Activated effector memory CD4-positive, alpha-beta T cell treated with anti-CD3 and anti-CD28 coated beads, Interleukin-2, amount 50 U/mL, for 16 hours (primary cell): ENCODE results near the gene ATXN7.
A peak's percentile ranks its signal among the peaks of the same experiment; 100 is the strongest.

Experiments
- DNase-seq: peaks from one replicate; pipeline ENCODE4 v3.0.0-alpha.2; 2020

The ATXN7 gene

DNA sequence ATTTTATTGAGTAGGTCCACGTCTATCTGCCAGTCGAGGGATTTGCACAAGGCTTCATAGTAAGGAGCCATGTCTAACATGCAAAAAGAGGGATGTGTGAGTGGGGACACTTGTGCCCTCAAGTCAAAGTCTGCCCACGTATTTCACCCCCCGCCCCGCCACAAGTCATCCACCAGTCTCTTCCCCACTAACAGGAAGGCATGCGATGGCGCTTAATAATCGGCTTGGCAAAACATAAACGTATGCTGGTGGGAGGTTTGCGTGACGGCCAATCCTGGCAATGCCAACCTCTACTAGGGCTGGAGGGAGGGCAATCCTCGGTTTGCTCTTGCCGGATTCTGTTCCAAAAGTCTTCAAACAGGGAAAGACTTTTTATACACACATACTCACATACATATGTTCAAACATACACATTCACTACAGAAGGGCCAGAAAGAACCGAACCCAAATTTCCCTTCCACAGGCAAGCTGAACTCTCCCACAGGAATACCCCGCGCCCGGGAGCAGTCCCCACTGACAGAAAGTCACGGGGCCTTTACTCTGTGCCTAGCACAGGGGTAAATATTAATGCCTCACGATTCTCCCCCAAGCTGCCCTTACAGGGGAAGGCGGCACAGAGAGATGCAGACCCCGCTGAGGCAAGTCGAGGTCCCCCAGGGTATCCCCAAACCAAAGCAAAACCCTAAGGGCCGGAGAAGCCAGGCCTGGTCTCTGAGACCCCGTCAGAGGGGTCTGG is 159.0 kb downstream of the ATXN7 start:
- peak; percentile 71 for DNase-seq

DNA sequence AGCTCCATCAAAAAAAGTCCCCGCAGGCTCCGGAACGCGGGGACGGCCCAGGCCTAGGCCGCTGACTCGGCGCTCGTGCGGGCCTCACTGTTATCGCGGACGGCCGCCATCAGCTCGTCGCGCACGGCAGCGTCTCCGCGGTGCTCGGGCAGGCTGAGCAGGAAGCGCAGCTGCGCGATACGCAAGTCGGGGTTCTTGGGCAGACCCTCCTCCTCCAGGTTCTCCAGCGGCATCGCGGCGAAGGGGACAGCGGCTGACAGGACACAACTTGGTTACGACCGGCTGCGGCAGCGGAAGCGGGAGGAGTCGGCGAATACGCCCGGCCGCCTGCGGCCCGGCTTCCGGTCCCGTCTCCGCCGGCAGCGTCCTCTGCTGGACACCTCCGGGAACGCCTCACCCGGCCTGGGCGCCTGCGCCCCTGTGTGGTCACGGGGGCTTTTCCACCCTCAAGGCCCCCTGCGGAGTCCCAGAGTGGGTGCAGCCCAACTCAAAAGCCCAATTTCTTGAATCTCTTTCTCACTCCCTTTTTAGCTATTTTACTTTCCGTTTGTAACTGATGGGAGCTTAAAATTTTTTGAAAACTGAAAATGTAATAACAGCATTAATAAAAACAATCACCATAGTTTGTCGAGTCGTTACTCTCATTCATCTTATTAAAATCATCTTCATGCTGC is 159.7 kb downstream of the ATXN7 start, which contains the start of gene PSMD6:
TSS of gene PSMD6 (minus strand) at position 308 of the 674 bp plus-strand sequence. CDS start at position 233, 75 bp downstream.
- peak; percentile 98 for DNase-seq

- DNase-seq: no peak
Measured at GRCh38 chr3:64023861-64024223, 160.2 kb downstream of the ATXN7 start.

GRCh38 chr3:64026346-64026745 is 162.7 kb downstream of the ATXN7 start:
- no peak for DNase-seq

- no peak for DNase-seq
Measured at GRCh38 chr3:64027658-64028057, 164.0 kb downstream of the ATXN7 start.

DNA sequence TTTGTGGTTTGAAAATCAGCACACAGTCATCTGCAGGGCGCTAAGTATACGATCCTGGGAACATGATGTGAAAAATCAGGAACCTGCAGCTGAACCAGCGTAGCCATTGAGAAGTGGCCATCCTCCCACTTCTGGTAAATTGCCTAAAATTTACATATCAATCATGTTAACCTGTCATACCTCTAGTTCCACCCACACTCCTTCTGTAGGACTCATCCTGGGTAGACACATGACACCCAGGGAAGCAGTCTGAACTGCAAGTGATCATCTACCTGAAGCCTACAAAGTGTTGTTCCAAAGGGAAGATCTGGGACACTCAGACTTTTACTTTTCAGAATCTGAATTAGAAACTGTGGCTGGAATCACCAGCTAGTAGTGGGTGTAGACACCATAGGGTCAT is 165.1 kb downstream of the ATXN7 start:
- DNase-seq: no peak

- no peak for DNase-seq
Measured at GRCh38 chr3:64029287-64029686, 165.6 kb downstream of the ATXN7 start.

- DNase-seq: peak; percentile 91
Measured at GRCh38 chr3:64030741-64031140, 167.1 kb downstream of the ATXN7 start.

DNA sequence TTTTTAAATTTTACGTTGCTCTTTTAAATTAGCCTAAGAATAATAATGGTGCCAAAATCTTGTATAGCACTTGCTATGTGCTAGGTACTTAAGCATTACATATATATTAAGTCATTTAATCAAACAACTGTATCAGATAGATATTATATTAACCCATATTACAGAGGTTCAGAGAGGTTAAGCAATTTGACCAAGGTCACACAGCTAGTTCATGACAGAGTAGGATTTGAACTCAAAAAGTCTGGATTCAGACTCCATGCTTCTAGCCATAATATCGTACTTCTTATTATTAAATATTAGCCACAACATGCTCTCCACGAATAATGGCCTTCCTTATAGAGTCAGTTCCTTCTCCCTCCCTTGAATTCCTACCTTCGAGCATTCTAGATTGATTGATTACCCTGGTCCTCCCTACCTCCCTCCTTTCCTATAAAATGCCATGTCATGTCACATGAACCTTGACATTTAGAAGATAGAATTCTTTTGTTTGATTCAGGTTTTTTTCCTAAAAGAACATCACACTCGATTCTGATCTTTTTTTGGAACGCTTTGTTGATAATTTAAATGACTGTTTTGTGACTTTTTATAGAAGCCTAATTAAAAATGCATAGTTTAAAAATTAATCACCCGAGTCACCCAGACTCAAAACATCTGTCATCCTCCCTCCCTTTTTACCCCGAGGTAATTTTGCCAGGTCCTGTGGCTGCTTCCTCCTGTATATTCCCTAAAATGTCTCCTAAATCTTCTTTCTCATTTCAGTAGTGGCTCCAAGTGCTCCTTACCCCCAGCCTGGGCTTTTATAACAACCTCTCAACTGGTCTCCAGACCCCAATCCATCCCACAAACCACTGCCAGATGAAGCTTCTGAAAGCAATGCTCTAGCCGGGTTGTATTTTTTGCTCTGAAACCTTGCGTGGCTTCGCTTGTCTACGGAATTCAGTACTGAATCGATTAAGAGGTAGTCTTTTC is 168.2 kb downstream of the ATXN7 start:
- no peak for DNase-seq

DNA sequence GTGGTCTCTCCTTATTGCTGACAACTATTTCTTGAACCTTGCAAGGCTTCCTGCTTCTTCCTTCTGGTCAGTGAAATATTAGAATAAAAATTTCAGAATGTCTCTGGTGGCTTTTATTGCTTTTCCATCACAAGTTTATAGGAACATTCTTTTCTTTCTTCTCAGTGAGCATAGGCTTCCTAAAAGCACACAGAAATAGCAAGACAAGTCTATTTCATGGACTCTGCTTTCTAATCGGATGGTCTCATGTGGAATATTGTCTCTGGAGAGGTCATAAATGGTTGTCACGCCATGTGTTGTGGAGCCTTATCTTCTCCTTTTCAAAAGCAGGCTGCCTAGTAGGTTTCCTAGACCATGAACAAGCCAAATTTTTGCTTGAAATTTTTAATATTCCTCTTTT is 169.4 kb downstream of the ATXN7 start:
- DNase-seq: no peak

GRCh38 chr3:64037084-64037483 is 173.4 kb downstream of the ATXN7 start:
- DNase-seq: no peak

- DNase-seq: no peak
Measured at GRCh38 chr3:64038253-64038767, 174.6 kb downstream of the ATXN7 start.

- no peak for DNase-seq
Measured at GRCh38 chr3:64039332-64039731, 175.7 kb downstream of the ATXN7 start.

GRCh38 chr3:64039981-64040733 is 176.5 kb downstream of the ATXN7 start:
- no peak for DNase-seq

DNA sequence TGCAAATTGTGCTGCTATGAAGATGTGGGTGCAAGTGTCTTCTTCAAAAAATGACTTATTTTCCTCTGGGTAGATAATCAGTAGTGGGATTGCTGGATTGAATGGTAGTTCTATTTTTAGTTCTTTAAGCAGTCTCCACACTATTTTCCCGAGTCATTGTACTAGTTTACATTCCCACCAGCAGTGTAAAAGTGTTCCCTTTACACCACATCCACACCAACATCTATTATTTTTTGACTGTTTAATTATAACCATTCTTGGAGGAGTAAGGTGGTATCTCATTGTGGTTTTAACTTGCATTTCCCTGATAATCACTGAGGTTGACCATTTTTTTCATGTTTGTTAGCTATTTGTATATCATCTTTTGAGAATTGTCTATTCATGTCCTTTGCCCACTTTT is 179.3 kb downstream of the ATXN7 start:
- DNase-seq: no peak

DNA sequence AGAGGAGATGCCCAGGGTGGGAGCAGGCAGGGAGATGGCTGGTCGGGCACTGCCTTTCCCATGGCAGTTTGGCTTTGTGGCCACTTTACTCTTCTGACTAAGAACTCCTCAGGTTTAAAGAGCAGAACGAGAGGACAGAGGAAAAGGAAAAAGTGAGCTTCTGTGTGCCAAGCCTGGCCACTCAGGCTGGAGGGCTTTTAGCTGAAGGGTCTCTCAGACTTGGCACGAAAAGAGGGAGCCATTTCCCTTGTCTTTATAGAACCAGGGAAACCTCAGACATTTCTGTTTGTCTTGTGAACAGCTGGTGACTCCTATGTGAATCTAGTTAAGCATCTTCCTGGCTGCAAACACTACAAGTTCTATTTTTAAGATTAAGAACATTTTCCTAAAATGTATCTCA is 182.9 kb downstream of the ATXN7 start:
- DNase-seq: no peak

DNA sequence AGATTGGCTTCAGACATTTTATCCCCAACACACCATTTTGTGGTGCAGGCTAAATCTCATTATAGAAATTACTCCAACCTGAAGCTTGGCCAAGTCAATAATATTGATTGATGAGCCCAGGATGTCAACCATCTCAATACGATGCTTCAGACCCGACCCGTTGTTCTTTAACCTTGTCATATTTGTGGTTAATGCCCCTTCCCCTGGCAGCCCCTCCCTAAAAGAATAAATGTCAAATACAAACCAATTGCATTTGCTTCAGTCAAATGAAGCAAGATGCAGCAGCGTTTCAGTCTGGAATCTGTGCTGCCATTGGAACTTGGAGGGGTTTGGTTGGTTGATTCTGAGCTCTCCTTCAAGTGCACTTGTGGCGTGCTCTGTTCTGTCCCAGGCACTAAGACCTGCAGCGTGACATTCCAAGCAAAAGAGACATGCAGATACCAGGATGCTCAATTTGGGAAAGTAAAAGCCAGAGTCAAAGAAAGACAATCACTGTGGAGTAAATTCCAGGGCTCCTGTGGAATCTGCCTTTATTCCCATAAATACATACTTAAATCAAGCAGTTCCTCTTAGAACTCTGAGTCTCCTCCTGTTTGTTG is 183.4 kb downstream of the ATXN7 start:
- DNase-seq: no peak

GRCh38 chr3:64047787-64048186 is 184.1 kb downstream of the ATXN7 start:
- no peak for DNase-seq

GRCh38 chr3:64048631-64049061 is 185.0 kb downstream of the ATXN7 start:
- DNase-seq: no peak

GRCh38 chr3:64049136-64049535 is 185.5 kb downstream of the ATXN7 start:
- no peak for DNase-seq

GRCh38 chr3:64049832-64050231 is 186.2 kb downstream of the ATXN7 start:
- DNase-seq: no peak
